Measurements from ENCODE around the gene FHIT.
A peak's percentile ranks its signal among the peaks of the same experiment; 100 is the strongest.

FHIT gene

GRCh38 chr3:61162965-61163364, 88.3 kb downstream of the FHIT start:
- no peak for TF ChIP-seq CTCF (IDR thresholded peaks at IDR 0.05; ENCODE audit: low read depth, low read length)

GRCh38 chr3:61158667-61159066, 92.6 kb downstream of the FHIT start:
- H3K27me3 ChIP-seq = no peaks in the 10 kb centered on the region
- H3K4me3 ChIP-seq (ENCODE audit: low read depth, low read length) = no peak overlapping the region
- no peaks in the 10 kb centered on the region for H3K9me3 ChIP-seq
- TF ChIP-seq CTCF (IDR thresholded peaks at IDR 0.05; ENCODE audit: low read depth, low read length) = no peak
- H3K36me3 ChIP-seq = no peaks in the 10 kb centered on the region
- no peak for DNase-seq
- 0 out of 2 replicates have a peak, but pooled peaks cover 3% of the 10 kb centered on the region for H3K4me1 ChIP-seq

More at GRCh38 chr3:61162965-61163364, 88.3 kb downstream of the FHIT start:
- no peak overlapping the region for H3K4me3 ChIP-seq (ENCODE audit: low read depth, low read length)
- H3K27me3 ChIP-seq = no peaks in the 10 kb centered on the region
- no peaks in the 10 kb centered on the region for H3K4me1 ChIP-seq
- no peaks in the 10 kb centered on the region for H3K36me3 ChIP-seq
- no peak for DNase-seq
- no peaks in the 10 kb centered on the region for H3K9me3 ChIP-seq

GRCh38 chr3:61158216-61158615, 93.0 kb downstream of the FHIT start:
- TF ChIP-seq CTCF (IDR thresholded peaks at IDR 0.05; ENCODE audit: low read depth, low read length) = no peak
- Histone ChIP-seq H3K36me3 (no peaks in the 10 kb centered on the region), H3K4me3 (ENCODE audit: low read depth, low read length) (no peak overlapping the region), H3K4me1 (0 out of 2 replicates have a peak, but pooled peaks cover 3% of the 10 kb centered on the region), H3K27me3 (no peaks in the 10 kb centered on the region), H3K9me3 (no peaks in the 10 kb centered on the region)
- no peak for DNase-seq

GRCh38 chr3:61157414-61157813, 93.8 kb downstream of the FHIT start:
- Histone ChIP-seq H3K9me3 (no peaks in the 10 kb centered on the region), H3K27me3 (no peaks in the 10 kb centered on the region), H3K4me3 (ENCODE audit: low read depth, low read length) (no peak overlapping the region), H3K4me1 (0 out of 2 replicates have a peak, but pooled peaks cover 3% of the 10 kb centered on the region), H3K36me3 (no peaks in the 10 kb centered on the region)
- no peak for TF ChIP-seq CTCF (IDR thresholded peaks at IDR 0.05; ENCODE audit: low read depth, low read length)
- no peak for DNase-seq

- H3K4me1 ChIP-seq = 0 out of 2 replicates have a peak, but pooled peaks cover 3% of the 10 kb centered on the region
- no peaks in the 10 kb centered on the region for H3K9me3 ChIP-seq
- H3K27me3 ChIP-seq = no peaks in the 10 kb centered on the region
- no peak overlapping the region for H3K4me3 ChIP-seq (ENCODE audit: low read depth, low read length)
- no peak for TF ChIP-seq CTCF (IDR thresholded peaks at IDR 0.05; ENCODE audit: low read depth, low read length)
- H3K36me3 ChIP-seq = no peaks in the 10 kb centered on the region
- DNase-seq = no peak
These were observed 95.5 kb downstream of the FHIT start for GRCh38 chr3:61155701-61156292.

GRCh38 chr3:61154457-61155198, 96.6 kb downstream of the FHIT start:
- H3K9me3 ChIP-seq = no peaks in the 10 kb centered on the region
- H3K4me3 ChIP-seq (ENCODE audit: low read depth, low read length) = 0 out of 2 replicates have a peak overlapping the region, but pooled peaks have one; percentile 11
- DNase-seq = peak; percentile 58

More at GRCh38 chr3:61154457-61155198, 96.6 kb downstream of the FHIT start:
- Histone ChIP-seq H3K27me3 (no peaks in the 10 kb centered on the region), H3K4me1 (0 out of 2 replicates have a peak, but pooled peaks cover 3% of the 10 kb centered on the region), H3K36me3 (no peaks in the 10 kb centered on the region)
- no peak for TF ChIP-seq CTCF (IDR thresholded peaks at IDR 0.05; ENCODE audit: low read depth, low read length)
